Neural cell (in vitro differentiated cells): ENCODE results near the gene ACAN. TPM values are rescaled to one million over a fixed set of nuclear protein-coding genes. Genes with fewer than 3 reads are reported as not detected.

ENCODE experiments used
- H2AFZ ChIP-seq: fragments of 200-600, 300-800 bp; sonication (generic), shearing (Covaris generic); 2 replicates; pipeline ENCODE4 v1.6.0; 2014; ENCODE audit warnings: low read depth, mild to moderate bottlenecking, antibody characterized with exemption, low read length, moderate library complexity
- H3F3A ChIP-seq: fragments of 200-600 bp; shearing (Covaris generic); 2 replicates; pipeline ENCODE4 v1.6.1; 2016; ENCODE audit warnings: mild to moderate bottlenecking, moderate library complexity, mixed read lengths, antibody characterized with exemption, low read length; ENCODE audit not compliant: insufficient read depth, poor library complexity, severe bottlenecking
- H3K27ac ChIP-seq: fragments of 200-600, 300-800 bp; sonication (generic), shearing (Covaris generic); 2 replicates; pipeline ENCODE4 v1.5.1; 2014; ENCODE audit warnings: mild to moderate bottlenecking, low read length, moderate library complexity
- H3K27me3 ChIP-seq: fragments of 300-800, 200-600 bp; sonication (generic), shearing (Covaris generic); 2 replicates; pipeline ENCODE4 v1.6.0; 2014; ENCODE audit warnings: mild to moderate bottlenecking, low read depth, low read length, moderate library complexity; ENCODE audit not compliant: insufficient read depth
- H3K36me3 ChIP-seq: fragments of 300-800, 200-600 bp; sonication (generic), shearing (Covaris generic); 2 replicates; pipeline ENCODE4 v1.5.1; 2014; ENCODE audit warnings: mild to moderate bottlenecking, antibody characterized with exemption, low read length, moderate library complexity; ENCODE audit not compliant: insufficient read depth
- H3K4me2 ChIP-seq: fragments of 300-800, 200-600 bp; sonication (generic), shearing (Covaris generic); 2 replicates; pipeline ENCODE4 v1.6.0; 2014; ENCODE audit warnings: mild to moderate bottlenecking, low read length
- H3K4me3 ChIP-seq: fragments of 300-800, 200-600 bp; sonication (generic), shearing (Covaris generic); 2 replicates; pipeline ENCODE4 v1.5.1; 2014; ENCODE audit warnings: mild to moderate bottlenecking, low read length, moderate library complexity
- H3K79me2 ChIP-seq: fragments of 200-600 bp; shearing (Covaris generic); replicated peaks from 2 replicates; pipeline ENCODE4 v1.6.0; 2014; ENCODE audit warnings: mild to moderate bottlenecking, low read length, moderate library complexity; ENCODE audit not compliant: insufficient read depth
- H3K9ac ChIP-seq: fragments of 300-800, 200-600 bp; sonication (generic), shearing (Covaris generic); 2 replicates; pipeline ENCODE4 v1.6.1; 2016; ENCODE audit warnings: mild to moderate bottlenecking, low read length, mixed read lengths
- H3K9me2 ChIP-seq: fragments of 200-600 bp; shearing (Covaris generic); 2 replicates; pipeline ENCODE4 v1.6.1; 2016; ENCODE audit warnings: mild to moderate bottlenecking, low read length, mixed read lengths; ENCODE audit not compliant: insufficient read depth
- H3K9me3 ChIP-seq: fragments of 200-600, 300-800 bp; sonication (generic), shearing (Covaris generic); 2 replicates; pipeline ENCODE4 v1.6.1; 2016; ENCODE audit warnings: mild to moderate bottlenecking, mixed run types, low read length, moderate library complexity, mixed read lengths
- H4K20me1 ChIP-seq: fragments of 200-600 bp; shearing (Covaris generic); 2 replicates; pipeline ENCODE4 v1.6.1; 2016; ENCODE audit warnings: mild to moderate bottlenecking, mixed run types; ENCODE audit not compliant: insufficient read depth
- EP300 ChIP-seq: fragments of 450-650 bp; conservative IDR thresholded peaks from 2 replicates; pipeline ENCODE4 v1.6.1; 2014; ENCODE audit warnings: antibody characterized with exemption, mild to moderate bottlenecking, moderate library complexity; ENCODE audit not compliant: poor library complexity, severe bottlenecking
- EZH2 ChIP-seq: fragments of 200-600, 300-800 bp; shearing (Covaris generic), sonication (generic); IDR thresholded peaks from 2 replicates; pipeline ENCODE4 v1.6.1; 2014; ENCODE audit warnings: antibody characterized with exemption, low read length, borderline replicate concordance, mild to moderate bottlenecking; ENCODE audit not compliant: insufficient read depth, poor library complexity, severe bottlenecking
- MXI1 ChIP-seq: fragments of 450-650 bp; conservative IDR thresholded peaks from 2 replicates; pipeline ENCODE4 v1.6.1; 2014; ENCODE audit warnings: antibody characterized with exemption, mild to moderate bottlenecking; ENCODE audit not compliant: poor library complexity, severe bottlenecking
- POLR2AphosphoS5 ChIP-seq: IDR thresholded peaks from 2 replicates; pipeline ENCODE4 v1.6.1; 2012
- RAD21 ChIP-seq: fragments of 450-650 bp; conservative IDR thresholded peaks from 2 replicates; pipeline ENCODE4 v1.6.1; 2014; ENCODE audit warnings: antibody characterized with exemption, mild to moderate bottlenecking, moderate library complexity
- SMC3 ChIP-seq: fragments of 450-650 bp; conservative IDR thresholded peaks from 2 replicates; pipeline ENCODE4 v1.6.1; 2014; ENCODE audit warnings: antibody characterized with exemption, mild to moderate bottlenecking, moderate library complexity; ENCODE audit not compliant: poor library complexity
- TAF1 ChIP-seq: IDR thresholded peaks from 2 replicates; pipeline ENCODE4 v1.6.1; 2012; ENCODE audit warnings: low read depth
- polyA plus RNA-seq: library from polyadenylated mRNA; depleted of rRNA; stranded (reverse); fragments of >200 nt; gene quantifications from 2 replicates; pipeline ENCODE4 v1.2.3, GENCODE V29; 2014
- TF ChIP-seq, protein P1 (sequence below): fragments of 450-650 bp; IDR thresholded peaks from 2 replicates; pipeline ENCODE4 v1.5.1; 2014; ENCODE audit warnings: antibody characterized with exemption, mild to moderate bottlenecking, moderate library complexity; ENCODE audit not compliant: poor library complexity, severe bottlenecking
- TF ChIP-seq, protein P2 (sequence below): IDR thresholded peaks from 2 replicates; pipeline ENCODE4 v1.6.1; 2012; ENCODE audit warnings: borderline replicate concordance

ACAN gene
- polyA plus RNA-seq, 1 donor from 2014 or later = not detected

DNA sequence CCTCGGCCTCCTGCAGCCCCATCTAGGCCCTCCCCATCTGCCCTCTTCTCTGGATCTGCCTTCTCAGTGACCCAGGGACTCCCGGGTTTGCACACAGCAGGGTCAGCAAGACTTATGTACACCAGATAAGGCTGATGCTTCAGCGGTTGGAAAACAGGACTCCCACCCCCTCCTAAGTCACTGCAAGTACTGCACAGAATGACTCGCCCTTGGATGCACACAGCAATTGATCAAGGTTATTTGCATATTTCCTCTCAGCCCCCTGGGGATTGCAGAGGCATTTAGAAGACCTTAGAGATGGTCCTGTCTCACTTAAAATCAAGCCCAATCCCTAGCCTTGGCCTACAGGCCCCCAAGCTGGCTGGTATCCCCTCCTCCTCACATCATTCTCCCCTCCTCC is 8.9 kb downstream of the ACAN start:
- no peaks in the 10 kb centered on the region for H3K36me3 ChIP-seq
- H3K4me2 ChIP-seq = no peak overlapping the region
- H3K9me2 ChIP-seq = no peaks in the 10 kb centered on the region
- no peaks in the 10 kb centered on the region for H4K20me1 ChIP-seq
- H3F3A ChIP-seq = no peaks in the 10 kb centered on the region
- no peaks in the 10 kb centered on the region for H3K9me3 ChIP-seq
- H3K27me3 ChIP-seq = no peaks in the 10 kb centered on the region
- H3K79me2 ChIP-seq = no peaks in the 10 kb centered on the region
- no peak overlapping the region for H3K4me3 ChIP-seq
- TF ChIP-seq, protein P1, sequence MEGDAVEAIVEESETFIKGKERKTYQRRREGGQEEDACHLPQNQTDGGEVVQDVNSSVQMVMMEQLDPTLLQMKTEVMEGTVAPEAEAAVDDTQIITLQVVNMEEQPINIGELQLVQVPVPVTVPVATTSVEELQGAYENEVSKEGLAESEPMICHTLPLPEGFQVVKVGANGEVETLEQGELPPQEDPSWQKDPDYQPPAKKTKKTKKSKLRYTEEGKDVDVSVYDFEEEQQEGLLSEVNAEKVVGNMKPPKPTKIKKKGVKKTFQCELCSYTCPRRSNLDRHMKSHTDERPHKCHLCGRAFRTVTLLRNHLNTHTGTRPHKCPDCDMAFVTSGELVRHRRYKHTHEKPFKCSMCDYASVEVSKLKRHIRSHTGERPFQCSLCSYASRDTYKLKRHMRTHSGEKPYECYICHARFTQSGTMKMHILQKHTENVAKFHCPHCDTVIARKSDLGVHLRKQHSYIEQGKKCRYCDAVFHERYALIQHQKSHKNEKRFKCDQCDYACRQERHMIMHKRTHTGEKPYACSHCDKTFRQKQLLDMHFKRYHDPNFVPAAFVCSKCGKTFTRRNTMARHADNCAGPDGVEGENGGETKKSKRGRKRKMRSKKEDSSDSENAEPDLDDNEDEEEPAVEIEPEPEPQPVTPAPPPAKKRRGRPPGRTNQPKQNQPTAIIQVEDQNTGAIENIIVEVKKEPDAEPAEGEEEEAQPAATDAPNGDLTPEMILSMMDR = no peak
- TF ChIP-seq EP300 (no peak), POLR2AphosphoS5 (no peak), RAD21 (no peak)
- no peak overlapping the region for H2AFZ ChIP-seq
- no peak overlapping the region for H3K27ac ChIP-seq
- no peak overlapping the region for H3K9ac ChIP-seq

DNA sequence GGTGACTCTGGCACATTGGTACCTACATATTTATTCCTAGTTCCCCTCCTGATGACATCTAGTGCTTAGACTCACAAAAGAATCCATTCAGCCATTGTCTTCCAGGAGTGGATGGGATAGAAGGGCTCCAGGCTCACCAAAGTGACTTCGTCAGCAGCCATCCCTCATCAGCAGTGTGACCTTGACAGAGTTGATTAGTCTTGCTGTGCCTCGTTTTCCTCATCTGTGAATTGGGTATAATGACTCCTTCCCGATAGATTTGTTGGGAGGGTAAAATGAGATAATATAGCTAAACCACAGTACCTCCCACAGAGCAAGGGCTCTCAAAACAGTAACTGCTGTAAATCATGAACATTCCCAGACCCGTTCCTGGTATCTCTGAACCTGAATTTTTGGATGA is 10.7 kb downstream of the ACAN start:
- H3K4me2 ChIP-seq = no peak overlapping the region
- H3K9me2 ChIP-seq = no peaks in the 10 kb centered on the region
- no peaks in the 10 kb centered on the region for H3K36me3 ChIP-seq
- no peak overlapping the region for H3K9ac ChIP-seq
- H3F3A ChIP-seq = no peaks in the 10 kb centered on the region
- no peak overlapping the region for H2AFZ ChIP-seq
- no peaks in the 10 kb centered on the region for H3K27me3 ChIP-seq
- H4K20me1 ChIP-seq = no peaks in the 10 kb centered on the region
- no peak overlapping the region for H3K4me3 ChIP-seq
- no peak overlapping the region for H3K27ac ChIP-seq
- no peaks in the 10 kb centered on the region for H3K79me2 ChIP-seq
- TF ChIP-seq, protein P1 = no peak
- TF ChIP-seq MXI1 = no peak
- TF ChIP-seq EP300 = no peak
- no peak for TF ChIP-seq POLR2AphosphoS5
- TF ChIP-seq TAF1 = no peak
- TF ChIP-seq, protein P2, sequence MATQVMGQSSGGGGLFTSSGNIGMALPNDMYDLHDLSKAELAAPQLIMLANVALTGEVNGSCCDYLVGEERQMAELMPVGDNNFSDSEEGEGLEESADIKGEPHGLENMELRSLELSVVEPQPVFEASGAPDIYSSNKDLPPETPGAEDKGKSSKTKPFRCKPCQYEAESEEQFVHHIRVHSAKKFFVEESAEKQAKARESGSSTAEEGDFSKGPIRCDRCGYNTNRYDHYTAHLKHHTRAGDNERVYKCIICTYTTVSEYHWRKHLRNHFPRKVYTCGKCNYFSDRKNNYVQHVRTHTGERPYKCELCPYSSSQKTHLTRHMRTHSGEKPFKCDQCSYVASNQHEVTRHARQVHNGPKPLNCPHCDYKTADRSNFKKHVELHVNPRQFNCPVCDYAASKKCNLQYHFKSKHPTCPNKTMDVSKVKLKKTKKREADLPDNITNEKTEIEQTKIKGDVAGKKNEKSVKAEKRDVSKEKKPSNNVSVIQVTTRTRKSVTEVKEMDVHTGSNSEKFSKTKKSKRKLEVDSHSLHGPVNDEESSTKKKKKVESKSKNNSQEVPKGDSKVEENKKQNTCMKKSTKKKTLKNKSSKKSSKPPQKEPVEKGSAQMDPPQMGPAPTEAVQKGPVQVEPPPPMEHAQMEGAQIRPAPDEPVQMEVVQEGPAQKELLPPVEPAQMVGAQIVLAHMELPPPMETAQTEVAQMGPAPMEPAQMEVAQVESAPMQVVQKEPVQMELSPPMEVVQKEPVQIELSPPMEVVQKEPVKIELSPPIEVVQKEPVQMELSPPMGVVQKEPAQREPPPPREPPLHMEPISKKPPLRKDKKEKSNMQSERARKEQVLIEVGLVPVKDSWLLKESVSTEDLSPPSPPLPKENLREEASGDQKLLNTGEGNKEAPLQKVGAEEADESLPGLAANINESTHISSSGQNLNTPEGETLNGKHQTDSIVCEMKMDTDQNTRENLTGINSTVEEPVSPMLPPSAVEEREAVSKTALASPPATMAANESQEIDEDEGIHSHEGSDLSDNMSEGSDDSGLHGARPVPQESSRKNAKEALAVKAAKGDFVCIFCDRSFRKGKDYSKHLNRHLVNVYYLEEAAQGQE = no peak
- TF ChIP-seq RAD21 = no peak
- TF ChIP-seq SMC3 = no peak
- TF ChIP-seq EZH2 = no peak
- H3K9me3 ChIP-seq = no peaks in the 10 kb centered on the region
